K562 (cell line): ENCODE results near the gene EVA1A. TPM values are rescaled to one million over a fixed set of nuclear protein-coding genes. Genes with fewer than 3 reads are reported as not detected.

Experiments used
- ATAC-seq: fragments of 200-7000 bp; cut with Tn5 transposase; 3 replicates; pipeline ENCODE4 v1.9.1; 2020; ENCODE audit warnings: moderate library complexity
- BruUV-seq: library from RNA; stranded (reverse); fragments of 400-500 nt; replicated peaks from 2 replicates; lab custom pipeline; 2021; lab: Mats Ljungman, UMichigan
- CTCF ChIA-PET: fragments of 300-600 bp; formaldehyde crosslinking; extraction: SDS; loops from one replicate; lab custom pipeline; 2021; ENCODE audit warnings: low intra/inter-chr PET ratio; lab: Yijun Ruan, JAX
- POLR2A ChIA-PET: fragments of 300-600, 350-650 bp; sonication (Branson Sonifier 250); formaldehyde crosslinking; extraction: SDS; loops from one replicate; lab custom pipeline; 2021; ENCODE audit warnings: antibody characterized with exemption, inconsistent platforms; lab: Yijun Ruan, JAX
- DNase-seq, 4 experiments: peaks; one replicate each; pipeline versions ENCODE4 v3.0.0 to v3.0.0-alpha.2; 2011 to 2018; ENCODE audit warnings: low spot score in 3 of 4, mixed read lengths in 3 of 4; ENCODE audit errors: extremely low read depth in 1 of 4
- FAIRE-seq: peaks from 2 replicates; lab custom pipeline; 2011; peaks lifted over from hg19 to GRCh38; lab: Jason Lieb, UNC
- H2AFZ ChIP-seq: 2 replicates; pipeline ENCODE4 v1.6.0; 2011; ENCODE audit warnings: low read depth, low read length, control low read depth, inconsistent platforms
- H3K27ac ChIP-seq: fragments of 200-600 bp; 3 replicates; pipeline ENCODE4 v1.8.0; 2011; ENCODE audit warnings: low read depth, mild to moderate bottlenecking, control low read depth, inconsistent platforms, low read length, moderate library complexity, mixed read lengths; ENCODE audit errors: extremely low read depth
- H3K27me3 ChIP-seq, 2 experiments: fragments of 300-600 bp in 1 of 2; 2 replicates in 1 of 2; 3 replicates in 1 of 2; pipeline versions ENCODE4 v1.6.0 to v1.8.0; 2011; ENCODE audit warnings: inconsistent platforms in 2 of 2, low read length in 2 of 2, mild to moderate bottlenecking in 1 of 2, mixed read lengths in 1 of 2, moderate library complexity in 1 of 2; ENCODE audit not compliant: control insufficient read depth in 2 of 2, insufficient read depth in 2 of 2
- H3K36me3 ChIP-seq: fragments of 300-600 bp; 3 replicates; pipeline ENCODE4 v1.8.0; 2011; ENCODE audit warnings: mild to moderate bottlenecking, low read length, inconsistent platforms; ENCODE audit not compliant: control insufficient read depth, insufficient read depth
- H3K4me1 ChIP-seq, 2 experiments: fragments of 200-600 bp in 1 of 2; replicated peaks in 1 of 2; 2 replicates in 1 of 2; 3 replicates in 1 of 2; pipeline versions ENCODE4 v1.5.1 to v1.8.0; 2011; ENCODE audit warnings: inconsistent platforms in 2 of 2, low read length in 2 of 2, mild to moderate bottlenecking in 1 of 2, mixed read lengths in 1 of 2, moderate library complexity in 1 of 2; ENCODE audit not compliant: control insufficient read depth in 2 of 2, insufficient read depth in 2 of 2
- H3K4me2 ChIP-seq: 2 replicates; pipeline ENCODE4 v1.6.1; 2011; ENCODE audit warnings: low read length, control low read depth, inconsistent platforms, mixed read lengths; ENCODE audit not compliant: insufficient read depth
- H3K4me3 ChIP-seq: fragments of 200-600 bp; sonication (generic), shearing (Covaris generic); 2 replicates; pipeline ENCODE4 v1.5.1; 2016; ENCODE audit warnings: control low read depth, inconsistent platforms
- H3K79me2 ChIP-seq: fragments of 200-600 bp; 3 replicates; pipeline ENCODE4 v1.8.0; 2011; ENCODE audit warnings: low read length, inconsistent platforms; ENCODE audit not compliant: control insufficient read depth, insufficient read depth
- H3K9ac ChIP-seq, 2 experiments: 2 replicates each; pipeline versions ENCODE4 v1.6.0 to v1.6.1; 2011; ENCODE audit warnings: low read depth in 2 of 2, low read length in 2 of 2, control low read depth in 1 of 2, inconsistent platforms in 1 of 2, mild to moderate bottlenecking in 1 of 2, mixed read lengths in 1 of 2; ENCODE audit not compliant: insufficient read depth in 1 of 2
- H3K9me1 ChIP-seq: one replicate; pipeline ENCODE4 v1.6.0; 2011; ENCODE audit warnings: inconsistent platforms, mild to moderate bottlenecking, low read length, moderate library complexity; ENCODE audit not compliant: control insufficient read depth, insufficient read depth
- H3K9me3 ChIP-seq: replicated peaks from 2 replicates; pipeline ENCODE4 v1.5.1; 2011; ENCODE audit warnings: low read depth, low read length, inconsistent platforms; ENCODE audit not compliant: control insufficient read depth, insufficient read depth
- H4K20me1 ChIP-seq: replicated peaks from 2 replicates; pipeline ENCODE4 v1.6.1; 2011; ENCODE audit warnings: low read length, inconsistent platforms, mixed read lengths; ENCODE audit not compliant: control insufficient read depth, insufficient read depth
- CREM ChIP-seq: IDR thresholded peaks from 2 replicates; pipeline ENCODE4 v1.6.1; 2014; ENCODE audit warnings: antibody characterized with exemption, low read depth
- EP400 ChIP-seq: fragments of 450-650 bp; IDR thresholded peaks from 2 replicates; pipeline ENCODE4 v1.6.1; 2017; ENCODE audit warnings: antibody characterized with exemption, mild to moderate bottlenecking, moderate library complexity
- ETS2 ChIP-seq: IDR thresholded peaks from 2 replicates; pipeline ENCODE4 v1.6.1; 2016; ENCODE audit warnings: borderline replicate concordance, missing genetic modification characterization, mild to moderate bottlenecking, moderate library complexity, missing compliant biosample characterization; ENCODE audit not compliant: poor library complexity, severe bottlenecking
- FOXK2 ChIP-seq, 2 experiments: fragments of 450-650 bp; IDR thresholded peaks in 1 of 2; conservative IDR thresholded peaks in 1 of 2; 2 replicates each; pipeline ENCODE4 v1.6.1; 2016; ENCODE audit warnings: low read depth in 2 of 2, mild to moderate bottlenecking in 1 of 2
- GATAD2A ChIP-seq: fragments of 450-650 bp; IDR thresholded peaks from 2 replicates; pipeline ENCODE4 v1.6.1; 2017
- HNRNPL ChIP-seq: fragments of 200-400 bp; formaldehyde crosslinking; IDR thresholded peaks from 2 replicates; pipeline ENCODE4 v1.6.1; 2017; ENCODE audit warnings: low read depth, mild to moderate bottlenecking, low read length
- HNRNPLL ChIP-seq: fragments of 200-400 bp; formaldehyde crosslinking; IDR thresholded peaks from 2 replicates; pipeline ENCODE4 v1.6.1; 2017; ENCODE audit warnings: low read length, low read depth, mild to moderate bottlenecking; ENCODE audit not compliant: poor library complexity, severe bottlenecking
- MYC ChIP-seq, 2 experiments: fragments of 250-450 bp in 1 of 2; sonication (Bioruptor Pico) in 1 of 2; IDR thresholded peaks; 2 replicates each; pipeline versions ENCODE4 v1.5.1 to v1.6.1; 2012 to 2021; ENCODE audit warnings: low read depth in 2 of 2, borderline replicate concordance in 1 of 2, improper control_type of control experiment in 1 of 2, low read length in 1 of 2, mild to moderate bottlenecking in 1 of 2, moderate library complexity in 1 of 2
- NRF1 ChIP-seq, 2 experiments: fragments of 450-650 bp; IDR thresholded peaks in 1 of 2; conservative IDR thresholded peaks in 1 of 2; 2 replicates each; pipeline ENCODE4 v1.6.1; 2014; ENCODE audit warnings: mild to moderate bottlenecking in 2 of 2
- PATZ1 ChIP-seq: fragments of 250-450 bp; sonication (Bioruptor Pico); IDR thresholded peaks from 2 replicates; pipeline ENCODE4 v1.5.0; 2020; ENCODE audit warnings: mild to moderate bottlenecking, borderline replicate concordance
- SIRT6 ChIP-seq: IDR thresholded peaks from one replicate; pipeline ENCODE4 v1.6.1; 2012; ENCODE audit warnings: low read depth, mild to moderate bottlenecking, control low read depth, inconsistent platforms, low read length, moderate library complexity
- SRSF3 ChIP-seq: fragments of 200-400 bp; formaldehyde crosslinking; IDR thresholded peaks from 2 replicates; pipeline ENCODE4 v1.6.1; 2016; ENCODE audit warnings: mild to moderate bottlenecking, low read length, moderate library complexity; ENCODE audit not compliant: insufficient read depth
- SUPT5H ChIP-seq: fragments of 450-650 bp; IDR thresholded peaks from 2 replicates; pipeline ENCODE4 v1.6.1; 2016
- ZMIZ1 ChIP-seq, 2 experiments: fragments of 150-350 bp in 1 of 2; IDR thresholded peaks; 2 replicates each; pipeline ENCODE4 v1.6.1; 2012 to 2016; ENCODE audit warnings: low read depth in 2 of 2, low read length in 2 of 2, mild to moderate bottlenecking in 1 of 2, moderate library complexity in 1 of 2
- ZNF12 ChIP-seq: sonication (generic); formaldehyde crosslinking; IDR thresholded peaks from 2 replicates; pipeline ENCODE4 v1.4.0; 2020; ENCODE audit warnings: mild to moderate bottlenecking, missing genetic modification reagents
- ZNF133 ChIP-seq: fragments of 250-450 bp; sonication (Bioruptor Pico); IDR thresholded peaks from 2 replicates; pipeline ENCODE4 v1.4.0; 2020; ENCODE audit warnings: mild to moderate bottlenecking
- WGBS: fragments of 100-300 bp; shearing (Covaris generic); methylation state at CpG from one replicate; pipeline ENCODE4 v1.1.6; 2016; ENCODE audit warnings: low coverage, mixed read lengths; ENCODE audit not compliant: insufficient coverage; ENCODE audit errors: missing lambda C conversion rate; 5-methylcytosine and 5-hydroxymethylcytosine counted together
- in situ Hi-C: fragments of 300-500 bp; cut with MboI; formaldehyde crosslinking; loops from 4 replicates; pipeline ENCODE4 v1.15.0; 2018; ENCODE audit warnings: inconsistent platforms, mixed read lengths
- intact Hi-C: fragments of 100-400 bp; cut with micrococcal nuclease; formaldehyde crosslinking; loops from 2 replicates; pipeline ENCODE4 v1.14.2; 2022
- polyA plus RNA-seq, 8 experiments: library from polyadenylated mRNA; depleted of rRNA in 4 of 8; stranded (reverse) in 5 of 8; unstranded in 3 of 8; fragments of >200 nt; fragmentation: Nextera tagmentation in 2 of 8; fragmentation: Illumina TruSeq in 1 of 8; extraction: Ambion mirVana in 2 of 8; extraction: Trizol in 1 of 8; gene quantifications; 2 replicates each; pipeline versions ENCODE4 v1.2.1 to v1.2.3, GENCODE V29; 2011 to 2014; ENCODE audit warnings: inconsistent platforms in 1 of 8, missing spikeins in 1 of 8
- total RNA-seq, 7 experiments: library from RNA; depleted of rRNA in 6 of 7; stranded (reverse); fragments of >200 nt in 6 of 7; fragmentation: Illumina TruSeq in 2 of 7; extraction: Trizol in 2 of 7; gene quantifications; 2 replicates each; pipeline versions ENCODE4 v1.2.1 to v1.2.3, GENCODE V29; 2011 to 2021; ENCODE audit warnings: low replicate concordance in 1 of 7

EVA1A gene
- total and polyA plus RNA-seq, 9 of the 15 experiments (the other 6 are each of a cell fraction or from before 2014, with no cell fraction given), result not detected

GRCh38 chr2:75594596-75594995 lies 33.9 kb upstream of the EVA1A start:
- Histone ChIP-seq H3K4me2 (no peak overlapping the region), H3K4me1 (peaks cover 0 to 6% of the 10 kb centered on the region in 2 experiments; a peak in 1 of 5 replicates), H3K36me3 (no peaks in the 10 kb centered on the region), H3K9me3 (no peaks in the 10 kb centered on the region; the same call in 1 of the 2 replicates), H3K9ac (no peak overlapping the region), H3K9me1 (no peaks in the 10 kb centered on the region), H3K27me3 (no peaks in the 10 kb centered on the region), H3K4me3 (no peak overlapping the region), H3K27ac (no peak overlapping the region), H2AFZ (no peak overlapping the region), H4K20me1 (no peaks in the 10 kb centered on the region), H3K79me2 (no peaks in the 10 kb centered on the region)
- no peak for DNase-seq
- CTCF ChIA-PET, result no interaction called here
- POLR2A ChIA-PET, result no interaction called here
- intact Hi-C loops (no loop called here), in situ Hi-C loops (no loop called here)
- BruUV-seq, result no TSS peak
- no peak for FAIRE-seq
- TF ChIP-seq GATAD2A (no peak), ETS2 (no peak), SRSF3 (no peak), NRF1 (conservative IDR thresholded peaks at IDR 0.05 in 1 of 2, IDR thresholded peaks at IDR 0.05 in 1 of 2) (no peak), HNRNPL (no peak), FOXK2 (conservative IDR thresholded peaks at IDR 0.05 in 1 of 2, IDR thresholded peaks at IDR 0.05 in 1 of 2; ENCODE audit: low read depth in 2 of 2) (no peak), SIRT6 (no peak), PATZ1 (CRISPR knock-in tag) (no peak), CREM (no peak), EP400 (no peak), ZNF133 (CRISPR knock-in tag) (no peak), ZNF12 (no peak), MYC (IDR thresholded peaks at IDR 0.05; ENCODE audit: low read depth, low read length) (no peak), MYC (CRISPR knock-in tag; IDR thresholded peaks at IDR 0.05; ENCODE audit: borderline replicate concordance, low read depth) (no peak), HNRNPLL (no peak), SUPT5H (no peak), ZMIZ1 (IDR thresholded peaks at IDR 0.05; ENCODE audit: low read depth in 2 of 2, low read length in 2 of 2) (no peak)
- WGBS, result 2% methylated on average over 3 of the region's 3 CpGs
- ATAC-seq, result no peak
